G401 (cell line): ENCODE data around the gene AK2. TPM values are rescaled to one million over a fixed set of nuclear protein-coding genes. Genes with fewer than 3 reads are reported as not detected.
A peak's percentile ranks its signal among the peaks of the same experiment; 100 is the strongest.
"Not testable (repeated sequence)": the region's sequence is repeated elsewhere in the genome, so short reads cannot be mapped to it uniquely, and the experiment has no call there.

ENCODE experiments used
- DNase-seq: peaks from one replicate; pipeline ENCODE4 v3.0.0-alpha.2; 2015; ENCODE audit warnings: low spot score
- in situ Hi-C: cut with HindIII; loops from 2 replicates; pipeline ENCODE4 v1.10.0; 2016; ENCODE audit warnings: low sequenced_read_pairs, mixed read lengths
- total RNA-seq: library from RNA; depleted of rRNA; stranded (reverse); fragments of >200 nt; shearing (Covaris generic); gene quantifications from 2 replicates; pipeline ENCODE4 v1.2.3, GENCODE V29; 2014; rRNA removed

The AK2 gene
- 244 and 260 TPM in 2 replicates for total RNA-seq

- peak; percentile 100 for DNase-seq
These were observed at the start of gene AK2 for GRCh38 chr1:33036526-33037503. Gene AK2, minus strand, starts transcription at chr1:33036883. Its CDS starts 55 bp downstream, at chr1:33036828.

GRCh38 chr1:33086384-33086850 lies 49.7 kb upstream of the AK2 start:
- in situ Hi-C loops: no loop called here
- peak; percentile 93 for DNase-seq

More at GRCh38 chr1:33036526-33037503, at the start of gene AK2:
- in situ Hi-C loops: no loop called here

- in situ Hi-C loops: no loop called here
- no peak for DNase-seq
These were observed 48.6 kb upstream of the AK2 start for GRCh38 chr1:33085332-33085731.

GRCh38 chr1:33082575-33083108 lies 46.0 kb upstream of the AK2 start:
- in situ Hi-C loops: no loop called here
- peak; percentile 37 for DNase-seq

- in situ Hi-C loops: no loop called here
- DNase-seq: peak; percentile 36
These were observed 45.0 kb upstream of the AK2 start for GRCh38 chr1:33081554-33082305.

- DNase-seq: peak; percentile 98
- in situ Hi-C loops: no loop called here
These were observed 44.3 kb upstream of the AK2 start, which contains the start of gene AZIN2 for GRCh38 chr1:33080885-33081553. Gene AZIN2, plus strand, starts transcription at chr1:33081153. Its CDS starts 1,097 bp downstream, at chr1:33082250.

- in situ Hi-C loops: no loop called here
- DNase-seq: no peak
These were observed 43.7 kb upstream of the AK2 start for GRCh38 chr1:33080373-33080772.

- DNase-seq: no peak
- in situ Hi-C loops: no loop called here
These were observed 41.4 kb upstream of the AK2 start for GRCh38 chr1:33078030-33078591.

- in situ Hi-C loops: no loop called here
- DNase-seq: peak; percentile 29
These were observed 37.7 kb upstream of the AK2 start for GRCh38 chr1:33074193-33074945.

GRCh38 chr1:33072707-33073106 lies 36.0 kb upstream of the AK2 start:
- in situ Hi-C loops: no loop called here
- no peak for DNase-seq

- in situ Hi-C loops: no loop called here
- DNase-seq: no peak
These were observed 33.9 kb upstream of the AK2 start for GRCh38 chr1:33070628-33071027.

GRCh38 chr1:33068108-33068507 lies 31.4 kb upstream of the AK2 start:
- in situ Hi-C loops, DNase-seq: not testable (repeated sequence)

GRCh38 chr1:33066477-33066876 lies 29.8 kb upstream of the AK2 start:
- in situ Hi-C loops, DNase-seq: not testable (repeated sequence)

GRCh38 chr1:33065301-33065700 lies 28.6 kb upstream of the AK2 start:
- no peak for DNase-seq
- in situ Hi-C loops: no loop called here

- in situ Hi-C loops, DNase-seq: not testable (repeated sequence)
These were observed 27.6 kb upstream of the AK2 start for GRCh38 chr1:33064284-33064683.

- DNase-seq: no peak
- in situ Hi-C loops: no loop called here
These were observed 25.2 kb upstream of the AK2 start for GRCh38 chr1:33061834-33062233.

- in situ Hi-C loops: no loop called here
- no peak for DNase-seq
These were observed 23.9 kb upstream of the AK2 start for GRCh38 chr1:33060579-33061083.

- peak; percentile 44 for DNase-seq
- in situ Hi-C loops: no loop called here
These were observed 20.4 kb upstream of the AK2 start for GRCh38 chr1:33057095-33057494.
